ENCODE results near the gene HDAC9.

The HDAC9 gene

DNA sequence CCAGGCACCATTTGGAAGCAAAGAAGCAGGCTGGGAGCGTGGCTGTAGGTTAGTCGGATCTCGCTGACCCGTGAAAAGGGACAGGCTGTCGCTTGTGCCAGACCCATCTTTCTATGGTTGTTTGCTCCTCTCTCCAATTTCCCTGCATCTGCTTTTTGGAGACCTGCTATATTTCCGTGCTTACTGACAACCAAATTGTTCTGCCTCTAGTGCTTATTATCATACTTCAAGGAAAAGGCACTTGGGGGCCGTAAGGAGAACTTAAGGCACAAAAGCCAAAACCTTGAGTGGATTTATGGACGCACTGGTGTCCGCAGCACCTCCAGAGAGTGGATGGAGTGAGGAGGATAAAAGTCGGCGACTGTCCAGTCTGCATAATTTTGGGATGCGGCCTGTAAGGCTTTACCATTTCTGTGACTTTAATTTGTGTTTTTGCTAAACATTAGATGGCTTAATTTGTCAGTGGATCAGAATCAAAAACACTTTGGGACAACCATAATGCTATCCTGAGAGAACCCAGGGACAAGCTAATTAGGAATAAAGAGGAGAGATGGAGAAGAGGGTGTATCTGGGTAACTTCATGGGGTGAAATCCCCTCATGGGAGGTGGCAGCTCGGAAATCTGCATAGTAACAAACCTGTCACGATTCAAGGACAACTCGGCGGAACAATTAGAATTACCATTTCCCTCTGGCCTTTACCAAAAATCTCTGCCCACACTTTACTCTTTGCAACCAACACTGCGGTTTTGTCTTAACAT is 206.7 kb downstream of the HDAC9 start:
- Histone ChIP-seq H3K36me3 (ENCODE audit: control insufficient read depth, insufficient read depth, low read length) (no peaks in the 10 kb centered on the region), H2AK5ac (ENCODE audit: low read length) (no peak overlapping the region), H3K4me3 (ENCODE audit: low read length) (no peak overlapping the region), H4K5ac (ENCODE audit: low read length) (no peak overlapping the region), H3K27ac (ENCODE audit: low read depth, low read length) (no peak overlapping the region), H3K56ac (ENCODE audit: low read length) (no peak overlapping the region), H3K79me2 (ENCODE audit: control insufficient read depth, insufficient read depth, low read length) (no peaks in the 10 kb centered on the region), H3K4me2 (ENCODE audit: low read length) (no peak overlapping the region), H2BK120ac (ENCODE audit: low read depth, low read length) (no peak overlapping the region), H4K8ac (ENCODE audit: low read depth, low read length) (no peak overlapping the region), H3K79me1 (ENCODE audit: low read length) (no peaks in the 10 kb centered on the region), H3K9ac (ENCODE audit: low read length) (no peak overlapping the region), H3K18ac (ENCODE audit: low read length) (no peak overlapping the region), H3K4me1 (ENCODE audit: control insufficient read depth, low read depth, low read length) (no peaks in the 10 kb centered on the region), H2BK5ac (ENCODE audit: low read length) (no peak overlapping the region), H3K23ac (ENCODE audit: low read length) (no peak overlapping the region), H3K27me3 (ENCODE audit: insufficient read depth, low read length, poor library complexity) (no peaks in the 10 kb centered on the region), H2BK15ac (replicated peaks; ENCODE audit: low read depth) (no peak overlapping the region), H3K4ac (ENCODE audit: low read depth, low read length) (no peak overlapping the region)
- no peak for DNase-seq
- WGBS (ENCODE audit: extremely low coverage, insufficient coverage, low lambda C conversion rate) = no CpG with 5 or more reads among the region's 17 CpGs

DNA sequence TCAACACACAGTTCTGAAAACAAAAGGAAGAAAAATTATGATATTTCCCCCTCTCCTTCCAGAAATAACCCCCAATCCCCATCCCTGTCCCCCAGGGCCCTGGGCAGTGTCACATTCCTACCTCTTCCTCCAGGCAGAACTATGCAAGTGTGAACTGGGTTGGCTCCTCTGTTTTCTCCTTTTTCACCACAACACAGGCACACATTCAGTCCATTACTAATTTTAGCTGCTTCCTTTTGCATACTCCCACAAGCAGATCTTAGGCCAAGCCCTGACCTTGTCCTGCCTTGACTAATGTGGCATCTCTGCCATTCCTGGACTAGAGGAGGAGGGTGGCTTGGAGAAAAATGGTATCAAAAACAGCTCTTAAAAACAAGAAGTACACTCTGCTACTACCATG is 208.1 kb downstream of the HDAC9 start:
- Histone ChIP-seq H3K79me2 (ENCODE audit: control insufficient read depth, insufficient read depth, low read length) (no peaks in the 10 kb centered on the region), H3K79me1 (ENCODE audit: low read length) (no peaks in the 10 kb centered on the region), H3K18ac (ENCODE audit: low read length) (no peak overlapping the region), H3K9ac (ENCODE audit: low read length) (no peak overlapping the region), H3K4me1 (ENCODE audit: control insufficient read depth, low read depth, low read length) (no peaks in the 10 kb centered on the region), H3K56ac (ENCODE audit: low read length) (no peak overlapping the region), H2BK15ac (replicated peaks; ENCODE audit: low read depth) (no peak overlapping the region), H2AK5ac (ENCODE audit: low read length) (no peak overlapping the region), H3K4me3 (ENCODE audit: low read length) (no peak overlapping the region), H3K27ac (ENCODE audit: low read depth, low read length) (no peak overlapping the region), H3K4ac (ENCODE audit: low read depth, low read length) (no peak overlapping the region), H3K36me3 (ENCODE audit: control insufficient read depth, insufficient read depth, low read length) (no peaks in the 10 kb centered on the region), H3K4me2 (ENCODE audit: low read length) (no peak overlapping the region), H3K23ac (ENCODE audit: low read length) (no peak overlapping the region), H4K8ac (ENCODE audit: low read depth, low read length) (no peak overlapping the region), H2BK120ac (ENCODE audit: low read depth, low read length) (no peak overlapping the region), H2BK5ac (ENCODE audit: low read length) (no peak overlapping the region), H3K27me3 (ENCODE audit: insufficient read depth, low read length, poor library complexity) (no peaks in the 10 kb centered on the region), H4K5ac (ENCODE audit: low read length) (no peak overlapping the region)
- no peak for DNase-seq

DNA sequence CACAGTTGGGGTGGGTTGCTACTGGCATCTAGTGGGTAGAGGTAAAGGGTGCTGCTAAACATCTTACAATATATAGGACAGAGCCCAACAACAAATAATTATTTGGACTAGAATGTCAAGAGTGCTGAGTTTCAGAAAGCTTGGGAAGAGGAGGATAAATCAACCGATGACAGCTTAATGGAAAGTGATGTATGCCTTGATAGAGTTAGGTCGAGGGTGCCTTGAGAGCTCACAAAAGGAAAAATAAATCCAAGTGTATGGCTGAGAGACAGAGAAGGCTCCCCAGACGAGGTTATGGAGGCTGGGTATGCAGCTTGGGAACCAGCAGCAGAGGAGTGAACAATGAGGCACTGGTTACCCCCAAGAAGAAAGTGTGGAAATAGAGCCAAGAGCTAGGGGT is 211.1 kb downstream of the HDAC9 start:
- H4K8ac ChIP-seq (ENCODE audit: low read depth, low read length) = no peak overlapping the region
- H3K56ac ChIP-seq (ENCODE audit: low read length) = no peak overlapping the region
- H3K27me3 ChIP-seq (ENCODE audit: insufficient read depth, low read length, poor library complexity) = no peaks in the 10 kb centered on the region
- DNase-seq = no peak
- H3K36me3 ChIP-seq (ENCODE audit: control insufficient read depth, insufficient read depth, low read length) = no peaks in the 10 kb centered on the region
- H2BK5ac ChIP-seq (ENCODE audit: low read length) = no peak overlapping the region
- no peak overlapping the region for H2BK15ac ChIP-seq (replicated peaks; ENCODE audit: low read depth)
- no peak overlapping the region for H3K9ac ChIP-seq (ENCODE audit: low read length)
- H2BK120ac ChIP-seq (ENCODE audit: low read depth, low read length) = no peak overlapping the region
- no CpG with 5 or more reads among the region's 3 CpGs for WGBS (ENCODE audit: extremely low coverage, insufficient coverage, low lambda C conversion rate)
- H3K23ac ChIP-seq (ENCODE audit: low read length) = no peak overlapping the region
- H3K4me2 ChIP-seq (ENCODE audit: low read length) = no peak overlapping the region
- H3K4me3 ChIP-seq (ENCODE audit: low read length) = no peak overlapping the region
- no peaks in the 10 kb centered on the region for H3K4me1 ChIP-seq (ENCODE audit: control insufficient read depth, low read depth, low read length)
- no peaks in the 10 kb centered on the region for H3K79me1 ChIP-seq (ENCODE audit: low read length)
- no peaks in the 10 kb centered on the region for H3K79me2 ChIP-seq (ENCODE audit: control insufficient read depth, insufficient read depth, low read length)
- H4K5ac ChIP-seq (ENCODE audit: low read length) = no peak overlapping the region
- no peak overlapping the region for H2AK5ac ChIP-seq (ENCODE audit: low read length)
- no peak overlapping the region for H3K18ac ChIP-seq (ENCODE audit: low read length)
- no peak overlapping the region for H3K4ac ChIP-seq (ENCODE audit: low read depth, low read length)
- H3K27ac ChIP-seq (ENCODE audit: low read depth, low read length) = no peak overlapping the region

DNA sequence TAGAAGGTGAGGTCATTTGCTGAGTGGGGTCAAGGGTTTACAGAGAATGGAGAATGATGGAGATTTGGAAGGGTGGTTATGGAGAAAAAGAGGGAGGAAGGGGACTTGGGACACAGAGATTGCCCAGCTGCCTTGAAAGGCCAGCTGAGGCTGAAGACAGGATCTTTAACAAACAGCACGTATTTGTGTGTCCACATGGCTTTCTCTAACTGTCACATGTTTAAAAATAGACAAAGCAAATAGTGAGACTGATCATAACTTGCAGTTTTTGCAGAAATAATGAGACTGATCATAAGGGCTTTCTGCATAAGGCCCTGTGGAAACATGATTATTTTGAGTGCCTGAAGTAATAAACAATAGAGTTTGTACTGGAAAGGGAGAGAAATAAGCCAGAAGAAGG is 212.7 kb downstream of the HDAC9 start:
- Histone ChIP-seq H3K9ac (ENCODE audit: low read length) (no peak overlapping the region), H3K79me1 (ENCODE audit: low read length) (no peaks in the 10 kb centered on the region), H3K4ac (ENCODE audit: low read depth, low read length) (no peak overlapping the region), H3K36me3 (ENCODE audit: control insufficient read depth, insufficient read depth, low read length) (no peaks in the 10 kb centered on the region), H3K4me1 (ENCODE audit: control insufficient read depth, low read depth, low read length) (no peaks in the 10 kb centered on the region), H3K4me2 (ENCODE audit: low read length) (no peak overlapping the region), H3K27me3 (ENCODE audit: insufficient read depth, low read length, poor library complexity) (no peaks in the 10 kb centered on the region), H3K18ac (ENCODE audit: low read length) (no peak overlapping the region), H2BK15ac (replicated peaks; ENCODE audit: low read depth) (no peak overlapping the region), H3K27ac (ENCODE audit: low read depth, low read length) (no peak overlapping the region), H3K23ac (ENCODE audit: low read length) (no peak overlapping the region), H3K56ac (ENCODE audit: low read length) (no peak overlapping the region), H4K5ac (ENCODE audit: low read length) (no peak overlapping the region), H3K79me2 (ENCODE audit: control insufficient read depth, insufficient read depth, low read length) (no peaks in the 10 kb centered on the region), H2AK5ac (ENCODE audit: low read length) (no peak overlapping the region), H3K4me3 (ENCODE audit: low read length) (no peak overlapping the region), H2BK5ac (ENCODE audit: low read length) (no peak overlapping the region), H4K8ac (ENCODE audit: low read depth, low read length) (no peak overlapping the region), H2BK120ac (ENCODE audit: low read depth, low read length) (no peak overlapping the region)
- no CpG with 5 or more reads among the region's 1 CpG for WGBS (ENCODE audit: extremely low coverage, insufficient coverage, low lambda C conversion rate)
- no peak for DNase-seq

DNA sequence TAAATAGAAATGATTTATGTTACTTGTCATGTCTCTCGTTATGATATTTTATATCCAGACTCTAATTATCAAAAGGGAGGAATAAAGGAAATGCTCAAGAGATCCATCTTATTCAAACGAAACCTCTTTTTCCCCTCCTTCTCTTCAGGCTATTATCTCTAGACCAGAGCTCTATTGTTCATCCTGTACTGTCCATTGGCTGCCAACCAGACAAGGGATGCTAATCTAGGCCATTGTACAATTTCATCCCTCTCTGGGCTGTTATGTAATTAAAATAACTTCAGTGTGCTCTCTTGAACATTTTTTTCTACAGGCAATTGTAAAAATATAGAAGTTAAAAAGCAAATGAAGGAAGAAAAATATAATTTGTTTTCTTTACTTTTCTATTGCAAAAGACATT is 220.4 kb downstream of the HDAC9 start:
- H3K4me2 ChIP-seq (ENCODE audit: low read length) = no peak overlapping the region
- H2AK5ac ChIP-seq (ENCODE audit: low read length) = no peak overlapping the region
- DNase-seq = no peak
- no peaks in the 10 kb centered on the region for H3K79me2 ChIP-seq (ENCODE audit: control insufficient read depth, insufficient read depth, low read length)
- H3K23ac ChIP-seq (ENCODE audit: low read length) = no peak overlapping the region
- no CpG with 5 or more reads among the region's 2 CpGs for WGBS (ENCODE audit: extremely low coverage, insufficient coverage, low lambda C conversion rate)
- no peak overlapping the region for H3K4me3 ChIP-seq (ENCODE audit: low read length)
- H2BK15ac ChIP-seq (replicated peaks; ENCODE audit: low read depth) = no peak overlapping the region
- no peaks in the 10 kb centered on the region for H3K4me1 ChIP-seq (ENCODE audit: control insufficient read depth, low read depth, low read length)
- H2BK120ac ChIP-seq (ENCODE audit: low read depth, low read length) = no peak overlapping the region
- no peak overlapping the region for H3K56ac ChIP-seq (ENCODE audit: low read length)
- H3K9ac ChIP-seq (ENCODE audit: low read length) = no peak overlapping the region
- no peaks in the 10 kb centered on the region for H3K79me1 ChIP-seq (ENCODE audit: low read length)
- H4K8ac ChIP-seq (ENCODE audit: low read depth, low read length) = no peak overlapping the region
- H3K27ac ChIP-seq (ENCODE audit: low read depth, low read length) = no peak overlapping the region
- no peaks in the 10 kb centered on the region for H3K36me3 ChIP-seq (ENCODE audit: control insufficient read depth, insufficient read depth, low read length)
- H3K18ac ChIP-seq (ENCODE audit: low read length) = no peak overlapping the region
- no peak overlapping the region for H4K5ac ChIP-seq (ENCODE audit: low read length)
- H3K4ac ChIP-seq (ENCODE audit: low read depth, low read length) = no peak overlapping the region
- no peaks in the 10 kb centered on the region for H3K27me3 ChIP-seq (ENCODE audit: insufficient read depth, low read length, poor library complexity)
- H2BK5ac ChIP-seq (ENCODE audit: low read length) = no peak overlapping the region

DNA sequence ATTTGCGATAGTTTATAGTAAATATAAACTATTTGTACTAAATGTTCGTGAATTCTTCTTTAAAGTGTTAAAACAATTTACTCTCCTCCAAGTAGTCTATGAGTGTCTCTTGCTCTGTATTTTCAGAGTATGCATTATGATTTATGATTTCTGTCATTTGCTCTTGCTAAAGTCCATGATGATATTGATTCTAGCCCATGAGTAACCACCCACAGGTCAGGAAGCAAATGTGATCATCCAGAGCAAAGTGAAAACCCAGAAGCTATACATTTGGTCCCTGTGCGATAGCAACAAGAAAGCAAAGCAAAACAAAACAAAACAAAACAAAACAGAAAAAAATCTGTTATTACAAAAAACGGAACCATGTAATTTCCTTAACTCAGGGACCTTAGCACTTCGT is 225.9 kb downstream of the HDAC9 start:
- no peaks in the 10 kb centered on the region for H3K79me2 ChIP-seq (ENCODE audit: control insufficient read depth, insufficient read depth, low read length)
- H3K36me3 ChIP-seq (ENCODE audit: control insufficient read depth, insufficient read depth, low read length) = no peaks in the 10 kb centered on the region
- no peak overlapping the region for H3K4ac ChIP-seq (ENCODE audit: low read depth, low read length)
- no peak overlapping the region for H2BK120ac ChIP-seq (ENCODE audit: low read depth, low read length)
- H2AK5ac ChIP-seq (ENCODE audit: low read length) = no peak overlapping the region
- H3K27me3 ChIP-seq (ENCODE audit: insufficient read depth, low read length, poor library complexity) = no peaks in the 10 kb centered on the region
- no CpG with 5 or more reads among the region's 5 CpGs for WGBS (ENCODE audit: extremely low coverage, insufficient coverage, low lambda C conversion rate)
- no peak overlapping the region for H3K4me2 ChIP-seq (ENCODE audit: low read length)
- no peak overlapping the region for H3K27ac ChIP-seq (ENCODE audit: low read depth, low read length)
- H3K9ac ChIP-seq (ENCODE audit: low read length) = no peak overlapping the region
- no peak overlapping the region for H3K56ac ChIP-seq (ENCODE audit: low read length)
- H4K8ac ChIP-seq (ENCODE audit: low read depth, low read length) = no peak overlapping the region
- H2BK5ac ChIP-seq (ENCODE audit: low read length) = no peak overlapping the region
- no peak overlapping the region for H3K4me3 ChIP-seq (ENCODE audit: low read length)
- H4K5ac ChIP-seq (ENCODE audit: low read length) = no peak overlapping the region
- H3K79me1 ChIP-seq (ENCODE audit: low read length) = no peaks in the 10 kb centered on the region
- H3K4me1 ChIP-seq (ENCODE audit: control insufficient read depth, low read depth, low read length) = no peaks in the 10 kb centered on the region
- no peak overlapping the region for H2BK15ac ChIP-seq (replicated peaks; ENCODE audit: low read depth)
- H3K18ac ChIP-seq (ENCODE audit: low read length) = no peak overlapping the region
- no peak for DNase-seq
- H3K23ac ChIP-seq (ENCODE audit: low read length) = no peak overlapping the region

Measured in mesendoderm (in vitro differentiated cells).